Activated CD8-positive, alpha-beta T cell treated with anti-CD3 and anti-CD28 coated beads for 36 hours (primary cell): ENCODE data around the gene ISCA1. TPM values are rescaled to one million over a fixed set of nuclear protein-coding genes. Genes with fewer than 3 reads are reported as not detected.

ENCODE experiments used
- ATAC-seq: fragments of 200-7000 bp; cut with Tn5 transposase; one replicate; pipeline ENCODE4 v1.10.0; 2021; ENCODE audit warnings: mild to moderate bottlenecking, moderate library complexity
- CTCF ChIA-PET: fragments of 350-600 bp; sonication (Branson Sonifier 250); formaldehyde crosslinking; loops from one replicate; lab custom pipeline; 2021; ENCODE audit warnings: antibody characterized with exemption; lab: Charles Lee
- POLR2A ChIA-PET: fragments of 350-600 bp; sonication (Branson Sonifier 250); formaldehyde crosslinking; loops from one replicate; lab custom pipeline; 2021; ENCODE audit warnings: antibody characterized with exemption; lab: Charles Lee
- DNase-seq: peaks from one replicate; pipeline ENCODE4 v3.0.0-alpha.2; 2020
- H3K27ac Mint-ChIP-seq: one replicate; pipeline ENCODE4 v1.8.0; 2021; ENCODE audit warnings: mild to moderate bottlenecking, mixed read lengths
- H3K27me3 Mint-ChIP-seq: one replicate; pipeline ENCODE4 v1.8.0; 2021; ENCODE audit warnings: mixed read lengths
- H3K36me3 Mint-ChIP-seq: one replicate; pipeline ENCODE4 v1.8.0; 2021; ENCODE audit warnings: low read depth, mixed read lengths
- H3K4me1 Mint-ChIP-seq: one replicate; pipeline ENCODE4 v1.8.0; 2021; ENCODE audit warnings: low read depth, mixed read lengths
- H3K4me3 Mint-ChIP-seq: one replicate; pipeline ENCODE4 v1.8.0; 2021; ENCODE audit warnings: mild to moderate bottlenecking, moderate library complexity, mixed read lengths
- H3K9me3 Mint-ChIP-seq: one replicate; pipeline ENCODE4 v1.8.0; 2021; ENCODE audit warnings: mixed read lengths
- CTCF ChIP-seq: fragments of 200-600 bp; IDR thresholded peaks from one replicate; pipeline ENCODE4 v1.8.0; 2022; ENCODE audit warnings: antibody characterized with exemption, mild to moderate bottlenecking
- intact Hi-C: fragments of 100-400 bp; cut with micrococcal nuclease; formaldehyde crosslinking; loops from one replicate; pipeline ENCODE4 v1.10.0; 2022
- total RNA-seq, 2 experiments: library from RNA; stranded (reverse); gene quantifications; one replicate each; pipeline ENCODE4 v1.2.3, GENCODE V29; 2021

Gene ISCA1
- total RNA-seq, 2 experiments from 2014 or later = 33.3 to 35.0 TPM

- DNase-seq (no peak), ATAC-seq (no peak)
- Mint-ChIP-seq H3K27ac (no peak overlapping the region), H3K4me1 (no peaks in the 10 kb centered on the region), H3K27me3 (peaks cover 5% of the 10 kb centered on the region), H3K9me3 (peaks cover 8% of the 10 kb centered on the region), H3K4me3 (no peak overlapping the region), H3K36me3 (no peaks in the 10 kb centered on the region)
- CTCF ChIA-PET = no interaction called here
- intact Hi-C loops = no loop called here
- POLR2A ChIA-PET = no interaction called here
- no peak for TF ChIP-seq CTCF
These were observed 32.2 kb downstream of the ISCA1 start for GRCh38 chr9:86250123-86250522.

- CTCF ChIA-PET = no interaction called here
- intact Hi-C loops = no loop called here
- POLR2A ChIA-PET = no interaction called here
- Mint-ChIP-seq H3K4me1 (no peaks in the 10 kb centered on the region), H3K27ac (no peak overlapping the region), H3K36me3 (no peaks in the 10 kb centered on the region), H3K9me3 (peaks cover 3% of the 10 kb centered on the region), H3K27me3 (peaks cover 5% of the 10 kb centered on the region), H3K4me3 (no peak overlapping the region)
- ATAC-seq = no peak
- no peak for DNase-seq
- no peak for TF ChIP-seq CTCF
These were observed 33.6 kb downstream of the ISCA1 start for GRCh38 chr9:86248746-86249145.

- CTCF ChIA-PET = interaction anchor here (2.0 kb wide), 1 partner anchor 15 kb away, joined by 4 read pairs; no protein-coding TSS in a partner anchor
These were observed 35.6 kb downstream of the ISCA1 start for GRCh38 chr9:86246752-86247161.

GRCh38 chr9:86242071-86242470 is 40.3 kb downstream of the ISCA1 start:
- ChIA-PET POLR2A (interaction anchor here (0.6 kb wide), 1 partner anchor 270 kb away, joined by 3 read pairs; no protein-coding TSS in a partner anchor), CTCF (no interaction called here)
- no peak for TF ChIP-seq CTCF
- Mint-ChIP-seq H3K27ac (no peak overlapping the region), H3K4me3 (no peak overlapping the region), H3K4me1 (peaks cover 5% of the 10 kb centered on the region), H3K27me3 (peaks cover 2% of the 10 kb centered on the region), H3K36me3 (no peaks in the 10 kb centered on the region), H3K9me3 (no peaks in the 10 kb centered on the region)
- intact Hi-C loops = no loop called here
- DNase-seq = no peak
- ATAC-seq = no peak

More at GRCh38 chr9:86246752-86247161, 35.6 kb downstream of the ISCA1 start:
- Mint-ChIP-seq H3K4me1 (no peaks in the 10 kb centered on the region), H3K9me3 (no peaks in the 10 kb centered on the region), H3K27me3 (peaks cover 5% of the 10 kb centered on the region), H3K27ac (no peak overlapping the region), H3K36me3 (no peaks in the 10 kb centered on the region), H3K4me3 (no peak overlapping the region)
- ATAC-seq = no peak
- POLR2A ChIA-PET = no interaction called here
- intact Hi-C loops = no loop called here
- TF ChIP-seq CTCF = no peak
- DNase-seq = no peak

- H3K4me3 Mint-ChIP-seq = no peak overlapping the region
- POLR2A ChIA-PET = interaction anchor here (0.5 kb wide), 1 partner anchor 20 kb away, joined by 3 read pairs; no protein-coding TSS in a partner anchor
- no peak overlapping the region for H3K27ac Mint-ChIP-seq
- intact Hi-C loops = no loop called here
- ATAC-seq (no peak), DNase-seq (no peak)
- H3K36me3 Mint-ChIP-seq = no peaks in the 10 kb centered on the region
- no peaks in the 10 kb centered on the region for H3K9me3 Mint-ChIP-seq
- CTCF ChIA-PET = no interaction called here
- peaks cover 5% of the 10 kb centered on the region for H3K4me1 Mint-ChIP-seq
- no peaks in the 10 kb centered on the region for H3K27me3 Mint-ChIP-seq
- no peak for TF ChIP-seq CTCF
These were observed 41.1 kb downstream of the ISCA1 start for GRCh38 chr9:86241216-86241615.
